NCI-H2227 (cell line): ENCODE data around the gene SLC35F2.
"Not testable (repeated sequence)": the region's sequence is repeated elsewhere in the genome, so short reads cannot be mapped to it uniquely, and the experiment has no call there.

Source experiments
- DNase-seq: peaks from one replicate; lab custom pipeline; 2025; ENCODE audit not compliant: unreplicated experiment; lab: John Stamatoyannopoulos, UW

The SLC35F2 gene, protein sequence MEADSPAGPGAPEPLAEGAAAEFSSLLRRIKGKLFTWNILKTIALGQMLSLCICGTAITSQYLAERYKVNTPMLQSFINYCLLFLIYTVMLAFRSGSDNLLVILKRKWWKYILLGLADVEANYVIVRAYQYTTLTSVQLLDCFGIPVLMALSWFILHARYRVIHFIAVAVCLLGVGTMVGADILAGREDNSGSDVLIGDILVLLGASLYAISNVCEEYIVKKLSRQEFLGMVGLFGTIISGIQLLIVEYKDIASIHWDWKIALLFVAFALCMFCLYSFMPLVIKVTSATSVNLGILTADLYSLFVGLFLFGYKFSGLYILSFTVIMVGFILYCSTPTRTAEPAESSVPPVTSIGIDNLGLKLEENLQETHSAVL

DNA sequence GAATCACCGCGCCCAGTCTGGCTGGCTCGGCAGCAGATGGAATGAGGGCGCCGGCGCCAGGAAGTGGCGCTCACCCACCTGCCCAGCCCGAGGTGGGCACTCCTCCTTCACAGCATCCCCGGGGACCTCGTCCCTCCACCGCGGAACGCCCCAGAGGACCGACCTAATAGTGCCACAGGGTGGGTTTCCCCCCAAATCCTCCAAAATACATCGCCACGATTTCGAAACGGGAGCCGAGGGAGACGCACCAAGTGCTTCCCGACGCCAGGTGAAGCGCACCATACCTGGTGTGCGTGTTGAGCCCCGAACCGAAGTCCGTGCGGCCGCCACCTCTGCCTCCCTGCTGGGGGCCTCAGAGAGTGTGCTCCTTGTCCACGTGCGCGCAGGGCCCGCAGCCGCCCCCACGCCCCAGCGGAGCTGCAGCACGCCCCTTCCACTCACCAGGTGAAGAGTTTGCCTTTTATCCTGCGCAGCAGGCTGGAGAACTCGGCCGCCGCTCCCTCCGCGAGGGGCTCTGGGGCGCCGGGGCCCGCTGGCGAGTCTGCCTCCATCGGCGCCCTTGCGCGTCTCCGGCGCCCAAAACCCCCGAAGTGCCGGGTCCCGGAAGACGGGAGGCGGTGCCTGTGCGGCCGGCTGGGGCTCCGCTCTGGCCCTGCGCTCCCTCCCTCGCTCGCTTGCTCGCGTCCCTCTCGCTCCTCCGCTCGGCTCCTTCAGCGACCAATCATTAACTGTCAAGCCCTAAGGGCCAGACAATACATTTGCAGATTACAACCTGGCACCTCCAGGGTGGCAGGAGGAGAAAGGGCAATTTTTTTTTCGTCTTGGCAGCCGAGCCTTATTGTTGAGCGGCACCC is at the start of gene SLC35F2:
SLC35F2 (minus strand) TSS at position 571 of the 854 bp plus-strand sequence; CDS start at position 551, 20 bp downstream.
- DNase-seq, result peak; percentile 80

DNA sequence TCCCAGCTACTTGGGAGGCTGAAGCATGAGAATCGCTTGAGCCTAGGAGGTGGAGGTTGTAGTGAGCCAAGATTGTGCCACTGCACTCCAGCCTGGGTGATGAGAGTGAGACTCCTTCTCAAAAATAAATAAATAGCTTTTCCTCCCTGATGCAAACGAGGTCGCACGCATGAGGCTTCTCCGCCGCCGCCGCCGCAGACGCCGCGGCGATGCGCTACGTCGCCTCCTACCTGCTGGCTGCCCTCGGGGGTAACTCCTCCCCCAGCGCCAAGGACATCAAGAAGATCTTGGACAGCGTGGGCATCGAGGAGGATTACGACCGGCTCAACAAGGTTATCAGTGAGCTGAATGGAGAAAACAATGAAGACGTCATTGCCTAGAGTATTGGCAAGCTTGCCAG is 49.6 kb upstream of the SLC35F2 start:
- DNase-seq, result no peak

DNA sequence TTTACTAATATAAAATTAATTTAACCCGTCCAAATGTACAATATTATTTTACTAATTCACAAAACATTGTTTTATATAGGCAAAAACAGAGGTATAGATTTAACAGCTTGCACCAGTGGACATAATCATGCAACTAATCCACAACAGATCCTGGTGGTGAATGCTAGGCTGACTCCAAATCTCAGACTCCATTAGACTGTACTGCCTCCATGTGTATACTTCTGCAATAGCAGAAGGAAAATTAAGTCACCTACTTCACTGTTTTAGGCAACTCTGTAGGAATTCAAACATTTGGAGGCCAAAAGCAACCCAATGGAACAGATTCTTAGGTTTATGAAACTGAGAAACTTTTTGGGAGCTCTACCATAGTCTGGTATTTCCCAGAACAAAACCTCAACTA is 39.7 kb upstream of the SLC35F2 start:
- peak; percentile 2 for DNase-seq

DNA sequence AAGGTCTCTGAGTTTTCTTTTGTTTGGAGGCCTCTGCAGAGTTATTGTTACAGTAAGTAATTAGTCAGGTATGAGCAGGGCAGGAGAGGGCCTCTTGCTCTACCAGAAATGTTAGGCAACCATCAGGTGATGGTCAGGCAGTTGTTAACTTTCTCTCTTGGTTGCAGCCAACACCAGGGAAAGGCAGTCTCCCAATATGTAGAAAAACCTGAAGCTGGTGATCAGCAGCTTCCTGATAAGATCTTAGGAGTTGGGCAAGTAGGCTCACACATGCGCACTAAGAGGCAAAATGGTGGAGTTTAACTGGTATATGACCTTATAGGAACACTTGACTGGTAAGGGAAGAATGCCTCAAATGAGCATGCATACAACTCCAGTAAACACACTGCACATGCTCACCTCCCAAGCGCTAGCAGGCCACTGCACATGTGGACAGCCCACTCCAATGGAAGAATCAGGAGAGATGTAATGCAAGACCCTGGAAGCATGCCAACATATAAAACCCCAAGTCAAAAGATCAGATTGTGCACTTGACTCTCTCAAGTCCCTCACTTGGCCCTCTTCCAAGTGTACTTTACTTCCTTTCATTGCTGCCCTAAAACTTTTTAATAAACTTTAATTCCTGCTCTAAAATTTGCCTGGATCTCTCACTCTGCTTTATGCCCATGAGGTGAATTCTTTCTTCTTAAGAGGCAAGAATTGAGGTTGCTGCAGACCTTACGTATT is 23.7 kb upstream of the SLC35F2 start:
- no peak for DNase-seq

DNA sequence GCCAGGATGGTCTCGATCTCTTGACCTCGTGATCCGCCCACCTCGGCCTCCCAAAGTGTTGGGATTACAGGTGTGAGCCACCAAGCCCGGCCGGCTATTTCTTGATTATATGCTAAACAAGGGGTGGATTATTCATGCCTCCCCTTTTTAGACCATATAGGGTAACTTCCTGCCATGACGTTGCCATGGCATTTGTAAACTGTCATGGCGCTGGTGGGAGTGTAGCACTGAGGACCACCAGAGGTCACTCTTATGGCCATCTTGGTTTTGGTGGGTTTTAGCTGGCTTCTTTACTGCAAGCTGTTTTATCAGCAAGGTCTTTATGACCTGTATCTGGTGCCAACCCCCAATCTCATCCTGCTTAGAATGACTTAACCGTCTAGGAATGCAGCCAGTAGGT is 22.9 kb upstream of the SLC35F2 start:
- not testable (repeated sequence) for DNase-seq

DNA sequence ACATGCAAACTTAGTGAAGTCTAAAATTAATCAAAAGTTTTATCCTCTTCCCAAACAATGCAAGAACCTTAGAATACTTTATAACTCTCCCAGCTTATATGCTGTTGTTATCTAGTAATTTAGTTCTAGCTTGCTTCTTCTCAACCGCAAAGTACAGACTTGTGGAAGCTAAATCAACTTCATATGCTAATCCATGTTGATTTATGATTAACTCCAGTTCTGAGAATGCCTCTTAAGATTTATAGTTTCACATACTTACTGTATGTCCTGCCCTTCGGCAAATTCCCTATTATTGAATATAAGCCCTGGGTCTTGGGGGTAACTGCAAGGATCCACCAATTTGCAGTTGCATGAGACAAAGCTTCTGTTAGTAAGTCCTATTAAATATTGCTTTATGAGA is 17.6 kb upstream of the SLC35F2 start:
- no peak for DNase-seq

DNA sequence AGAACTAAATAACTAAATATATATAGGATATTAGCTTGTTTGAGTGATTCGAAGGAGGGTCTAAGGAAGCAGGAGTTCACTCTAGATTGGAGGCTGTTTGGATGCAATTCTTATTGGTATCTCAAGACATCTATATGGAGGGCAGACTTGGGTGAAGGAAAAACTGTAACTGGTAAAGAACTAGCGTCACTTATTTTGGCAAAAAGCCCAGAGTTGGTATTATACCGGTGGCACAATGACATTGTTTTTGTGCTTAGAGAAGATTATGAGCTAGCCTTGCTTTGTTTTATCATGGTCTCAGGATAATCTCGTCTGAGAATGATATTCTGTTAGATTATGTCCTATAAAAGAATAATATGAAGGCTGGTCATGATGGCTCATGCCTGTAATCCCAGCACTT is 6.0 kb upstream of the SLC35F2 start:
- no peak for DNase-seq

DNA sequence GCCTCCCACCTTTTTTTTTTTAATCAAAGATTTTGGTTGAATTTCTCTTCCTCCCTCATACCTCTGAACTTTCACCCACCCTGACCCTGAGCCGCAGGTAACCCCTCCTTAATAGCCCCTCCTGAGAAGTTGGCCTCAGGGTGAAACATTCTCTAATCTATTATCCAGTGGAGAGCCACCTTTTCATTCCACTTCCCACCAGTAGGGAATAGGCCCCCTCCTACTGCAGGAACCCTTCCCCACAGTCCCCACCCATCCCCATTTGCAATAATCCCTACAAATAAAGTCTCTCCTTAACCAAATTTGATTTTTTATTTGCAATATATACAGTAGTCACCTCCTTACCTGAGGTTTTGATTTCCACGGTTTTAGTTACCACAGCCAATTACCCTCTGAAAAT is 2.1 kb upstream of the SLC35F2 start:
- no peak for DNase-seq

DNA sequence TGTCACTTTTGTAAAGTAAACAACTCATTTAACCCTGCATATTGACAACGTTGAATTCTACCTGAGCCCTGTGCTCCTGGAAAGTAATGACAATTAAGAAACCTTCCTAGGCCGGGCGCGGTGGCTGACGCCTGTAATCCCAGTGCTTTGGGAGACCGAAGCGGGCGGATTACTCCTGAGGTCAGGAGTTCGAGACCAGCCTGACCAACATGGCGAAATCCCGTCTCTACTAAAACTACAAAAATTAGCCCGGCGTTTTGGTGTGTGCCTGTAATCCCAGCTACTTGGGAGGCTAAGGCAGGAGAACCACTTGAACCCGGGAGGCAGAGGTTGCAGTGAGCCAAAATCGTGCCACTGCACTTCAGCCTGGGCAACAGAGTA is 1.6 kb upstream of the SLC35F2 start:
- not testable (repeated sequence) for DNase-seq

DNA sequence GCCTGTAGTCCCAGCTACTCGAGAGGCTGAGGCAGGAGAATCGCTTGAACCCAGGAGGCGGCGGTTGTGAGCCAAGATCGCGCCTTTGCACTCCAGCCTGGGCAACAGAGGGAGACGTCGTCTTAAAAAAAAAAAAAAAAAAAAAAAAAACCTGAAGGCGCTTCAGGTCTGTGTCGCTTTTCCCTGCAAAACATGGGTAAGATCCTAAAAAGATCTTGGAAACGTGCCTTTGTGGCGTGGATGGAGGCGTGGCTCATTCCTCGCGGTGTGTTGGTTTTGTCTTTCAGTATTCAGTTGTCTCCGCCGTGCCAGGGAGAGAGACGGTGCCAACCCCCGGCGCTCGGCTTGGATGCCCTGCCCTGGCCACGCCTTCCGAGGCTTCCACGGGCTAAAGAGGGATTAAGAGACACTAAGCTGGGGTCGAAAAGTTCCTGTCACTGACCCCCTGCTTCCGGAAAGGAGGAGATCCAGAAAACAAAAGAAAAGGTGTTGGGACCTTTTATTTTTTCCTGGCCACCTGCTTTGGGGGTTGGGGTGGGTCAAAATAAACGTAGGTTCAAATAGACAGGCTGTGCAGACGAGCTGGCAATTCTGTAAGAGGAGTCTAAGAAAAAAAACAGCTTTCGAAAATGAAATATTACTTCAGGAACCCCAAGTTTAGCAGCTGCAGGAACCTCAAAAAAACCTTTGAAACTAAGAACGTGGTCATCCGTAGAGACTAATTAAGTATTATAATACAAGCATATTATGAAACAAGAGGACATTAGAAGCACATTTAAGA is 1.1 kb upstream of the SLC35F2 start:
- peak; percentile 10 for DNase-seq

DNA sequence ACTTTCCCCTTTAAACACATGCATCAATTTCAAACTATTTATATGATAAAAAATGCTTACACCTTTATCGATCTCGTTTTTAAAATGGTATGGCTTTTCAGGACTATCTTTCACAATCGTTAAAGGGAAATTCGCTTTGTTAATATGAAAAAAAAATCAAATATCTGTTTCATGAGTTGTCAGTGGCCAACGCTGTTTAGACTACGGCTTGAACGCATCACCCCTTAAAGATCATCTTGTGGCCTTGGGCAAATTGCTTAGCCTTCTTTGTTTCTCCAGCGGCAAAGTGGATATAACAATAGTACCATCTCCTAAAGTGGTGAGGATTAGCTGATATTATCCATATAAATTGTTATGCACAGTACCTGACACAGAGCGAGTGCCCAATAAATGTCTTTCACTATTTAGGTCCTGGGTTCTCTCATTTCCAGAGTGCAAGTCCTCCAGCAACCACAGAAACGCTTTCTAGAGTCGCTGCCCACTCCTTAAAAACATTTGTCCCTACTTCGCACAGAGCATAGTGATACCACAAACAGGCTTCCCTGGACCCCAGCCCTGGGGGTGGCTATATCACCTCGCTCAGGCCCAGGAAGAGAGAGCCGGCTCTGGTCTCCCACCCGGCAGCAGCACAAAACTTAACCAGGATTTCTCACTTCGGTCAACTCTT is 904 bp downstream of the SLC35F2 start:
- no peak for DNase-seq

DNA sequence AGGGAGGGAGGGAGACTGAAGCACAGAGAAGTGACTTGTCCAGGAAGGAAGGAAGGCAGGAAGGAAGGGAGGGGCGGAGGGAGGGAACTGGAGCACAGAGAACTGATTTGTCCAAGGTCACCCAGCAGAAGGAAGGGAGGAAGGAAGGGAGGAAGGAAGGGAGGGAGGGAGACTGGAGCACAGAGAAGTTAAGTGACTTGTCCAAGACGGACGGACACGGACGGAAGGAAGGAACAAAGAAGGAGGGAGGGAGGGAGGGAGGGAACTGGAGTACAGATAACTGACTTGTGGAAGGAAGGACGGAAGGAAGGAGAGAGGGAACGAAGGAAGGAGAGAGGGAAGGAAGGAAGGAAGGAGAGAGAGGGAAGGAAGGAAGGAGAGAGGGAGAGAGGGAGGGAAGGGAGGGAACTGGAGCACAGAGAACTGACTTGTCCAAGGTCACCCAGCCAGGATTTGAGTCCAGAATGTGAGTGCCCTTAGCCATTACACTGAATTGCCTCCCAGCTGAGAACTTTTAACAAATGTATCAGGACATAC is 1.5 kb downstream of the SLC35F2 start:
- DNase-seq, result no peak

DNA sequence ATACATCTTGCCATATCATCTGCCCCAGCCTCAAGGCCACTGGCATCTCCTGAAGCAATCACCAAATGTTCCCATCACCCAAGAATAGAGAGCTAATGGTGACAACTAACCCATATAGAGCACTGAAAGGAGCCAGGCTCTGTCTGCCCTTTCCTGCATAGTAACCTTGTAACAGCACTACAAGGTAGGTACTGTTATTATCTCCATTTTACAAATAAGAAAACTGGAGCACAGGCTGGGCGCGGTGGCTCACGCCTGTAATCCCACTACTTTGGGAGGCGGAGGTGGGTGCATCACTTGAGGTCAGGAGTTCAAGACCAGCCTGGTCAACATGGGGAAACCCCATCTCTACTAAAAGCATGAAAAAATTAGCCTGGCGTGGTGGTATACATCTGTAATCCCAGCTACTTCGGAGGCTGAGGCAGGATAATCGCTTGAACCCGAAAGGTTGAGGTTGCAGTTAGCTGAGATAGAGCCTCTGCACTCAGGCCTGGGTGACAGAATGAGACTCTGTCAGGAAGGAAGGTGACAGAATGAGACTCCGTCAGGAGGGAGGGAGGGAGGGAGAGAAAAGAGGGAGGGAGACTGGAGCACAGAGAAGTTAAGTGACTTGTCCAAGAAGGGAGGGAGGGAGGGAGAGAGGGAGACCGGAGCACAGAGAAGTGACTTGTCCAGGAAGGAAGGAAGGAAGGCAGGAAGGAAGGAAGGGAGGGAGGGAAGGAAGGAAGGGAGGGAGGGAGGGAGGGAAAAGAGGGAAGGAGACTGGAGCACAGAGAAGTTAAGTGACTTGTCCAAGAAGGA is 2.2 kb downstream of the SLC35F2 start:
- no peak for DNase-seq

DNA sequence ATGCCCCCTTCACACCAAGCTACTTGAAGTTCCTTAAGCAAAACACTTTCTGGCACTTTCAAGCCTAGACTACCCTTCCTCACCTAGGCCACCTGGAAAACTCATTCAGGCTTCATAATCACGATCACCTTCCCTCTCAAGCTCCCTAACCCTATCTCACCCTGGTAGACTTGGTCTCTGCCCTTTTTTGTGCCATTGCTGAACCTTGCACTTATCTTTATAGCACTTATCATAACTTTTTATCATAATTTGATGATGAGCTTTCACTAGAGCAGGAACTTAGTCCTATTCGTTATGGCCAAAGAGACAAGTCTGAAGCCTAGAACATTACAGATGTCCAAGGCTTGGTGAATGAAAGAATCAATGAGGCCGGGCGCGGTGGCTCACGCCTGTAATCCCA is 5.5 kb downstream of the SLC35F2 start:
- no peak for DNase-seq

DNA sequence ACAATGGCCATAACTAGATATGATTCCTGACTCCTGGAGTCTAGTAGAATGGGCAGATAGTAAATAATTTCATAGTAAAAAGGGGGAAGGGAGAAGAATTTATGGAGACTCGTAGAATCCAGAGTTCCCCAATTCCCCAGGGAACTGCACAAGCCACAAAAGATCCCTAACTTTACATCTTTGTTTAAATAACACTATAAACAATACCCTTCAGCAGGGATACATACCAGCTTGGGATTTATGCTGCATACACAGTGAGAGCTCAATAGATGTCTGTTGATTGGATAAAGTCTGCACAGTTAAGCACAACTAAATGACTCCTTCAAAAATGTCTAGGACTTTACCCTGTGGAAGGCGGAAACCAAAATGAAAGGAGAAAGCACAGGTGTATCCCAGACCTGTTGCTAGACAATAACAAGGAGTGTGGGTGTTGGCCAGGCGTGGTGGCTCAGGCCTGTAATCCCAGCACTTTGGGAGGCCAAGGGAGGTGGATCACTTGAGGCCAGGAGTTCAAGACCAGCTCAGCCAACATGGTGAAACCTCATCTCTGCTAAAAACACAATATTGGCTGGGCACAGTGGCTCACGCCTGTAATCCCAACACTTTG is 6.8 kb downstream of the SLC35F2 start:
- no peak for DNase-seq

DNA sequence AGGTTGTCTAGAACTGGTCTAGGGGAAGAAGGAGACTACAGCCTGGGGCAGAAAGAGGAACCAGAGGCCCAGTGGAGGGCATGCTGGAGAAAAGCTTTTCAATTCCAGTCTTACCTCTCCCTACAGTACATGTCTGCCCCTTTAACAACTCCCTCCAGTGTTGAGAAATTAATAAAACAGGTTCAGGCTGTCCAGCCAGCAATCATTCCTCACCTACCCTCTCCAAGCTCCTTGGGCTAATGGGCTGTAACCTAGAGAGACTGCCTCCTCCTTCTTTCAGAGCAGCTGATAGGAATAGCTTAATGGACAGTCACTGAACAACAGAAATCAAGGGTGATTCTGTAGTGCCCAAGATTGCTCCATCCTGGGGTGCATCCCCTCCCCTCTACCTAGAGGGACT is 8.8 kb downstream of the SLC35F2 start:
- no peak for DNase-seq

DNA sequence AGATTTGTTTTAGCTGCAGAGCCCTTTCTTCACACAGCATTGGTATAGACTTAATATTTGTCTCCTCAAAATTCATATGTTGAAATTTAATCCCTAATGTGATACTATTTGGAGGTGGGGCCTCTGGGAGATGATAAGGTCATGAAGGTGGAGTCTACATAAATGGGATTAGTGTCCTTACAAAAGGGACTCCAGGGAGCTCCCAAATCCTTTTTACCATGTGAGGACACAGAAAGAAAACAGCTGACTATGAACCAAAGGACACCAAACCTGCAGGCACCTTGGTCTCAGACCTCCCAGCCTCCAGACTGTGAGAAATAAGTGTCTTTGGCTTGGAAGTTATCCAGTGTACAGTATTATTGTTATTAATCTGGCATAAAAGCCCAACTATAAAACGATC is 10.2 kb downstream of the SLC35F2 start:
- DNase-seq, result no peak

DNA sequence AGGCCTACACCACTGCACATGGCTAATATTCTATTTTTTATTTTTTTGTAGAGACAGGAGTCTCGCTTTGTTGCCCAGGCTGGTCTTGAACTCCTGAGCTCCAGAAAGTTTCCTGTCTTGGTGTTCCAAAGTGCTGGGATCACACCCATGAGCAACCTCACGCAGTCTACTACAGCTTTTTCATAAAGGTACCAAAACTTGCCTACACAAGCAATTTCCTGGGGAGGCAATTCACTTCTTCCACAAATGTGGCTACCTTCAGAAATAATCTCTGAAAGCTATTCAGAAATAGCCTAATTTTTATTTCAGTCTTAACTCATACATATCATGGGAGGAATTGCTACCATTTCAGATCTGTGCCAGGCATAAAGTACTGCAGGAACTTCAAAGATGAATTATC is 11.4 kb downstream of the SLC35F2 start:
- DNase-seq, result no peak

DNA sequence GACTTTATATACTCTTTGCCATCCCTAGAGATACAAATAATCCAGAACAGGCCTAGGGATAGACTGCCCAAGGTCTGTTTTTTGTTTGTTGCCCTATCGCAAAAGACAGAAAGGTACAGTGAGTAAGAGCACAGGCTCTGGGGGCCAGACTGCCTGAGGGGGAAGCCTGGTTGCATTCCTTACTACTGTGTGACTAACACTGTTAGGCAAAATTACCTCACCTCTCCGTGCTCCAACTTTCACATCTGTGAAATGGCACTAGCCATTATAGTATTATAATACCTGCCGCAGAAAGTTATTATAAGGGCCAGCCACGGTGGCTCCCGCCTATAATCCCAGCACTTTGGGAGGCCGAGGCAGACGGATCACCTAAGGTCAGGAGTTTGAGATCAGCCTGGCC is 14.5 kb downstream of the SLC35F2 start:
- no peak for DNase-seq
